ENCODE results near the gene COLEC12. TPM values are rescaled to one million over a fixed set of nuclear protein-coding genes. Genes with fewer than 3 reads are reported as not detected.

Gene COLEC12
- total and polyA plus RNA-seq, 8 donors: 32.9 to 124 (median 103) TPM

DNA sequence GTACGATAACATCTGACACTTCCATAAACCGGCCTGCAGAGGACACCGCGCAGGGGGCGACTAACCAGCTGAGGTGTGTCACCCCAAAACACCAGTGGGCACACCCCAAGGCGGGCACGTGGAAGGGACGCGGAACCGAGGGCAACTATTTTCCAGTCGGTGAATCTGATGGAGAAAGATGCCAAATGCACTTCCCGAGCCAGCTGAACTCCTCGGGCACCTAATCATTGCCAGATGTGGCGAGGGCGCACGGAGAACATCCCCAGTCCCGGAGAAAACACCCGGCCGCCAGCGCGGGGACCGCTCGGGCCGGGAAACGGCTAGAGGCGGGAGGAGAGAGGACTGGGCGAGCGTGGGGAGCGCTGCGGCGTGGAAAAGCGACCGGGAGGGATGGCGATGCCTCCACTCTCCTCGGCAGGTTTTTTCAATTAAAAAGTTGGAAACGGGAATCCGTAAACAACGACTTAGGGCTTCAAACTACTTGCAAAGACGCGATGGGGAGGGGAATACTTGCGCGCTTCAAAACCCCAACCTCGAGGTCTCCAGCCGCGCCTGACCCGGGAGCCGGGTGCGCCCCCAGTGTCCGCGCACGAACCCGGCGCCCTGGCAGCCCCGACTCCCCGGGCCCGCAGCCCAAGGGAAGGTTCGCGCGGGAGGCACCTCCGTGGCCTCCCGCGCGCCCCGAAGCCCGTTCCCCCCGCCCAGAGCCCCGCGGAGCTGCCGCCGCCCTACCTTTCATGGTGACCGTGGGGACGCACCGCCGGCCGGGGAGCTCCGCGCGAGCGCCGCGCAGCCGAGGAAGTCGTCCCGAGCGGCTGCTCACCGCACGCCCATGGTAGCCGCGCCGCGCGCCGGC lies 497 bp downstream of the COLEC12 start:
- ATAC-seq (peak; percentile 27), DNase-seq (no peak)
- TF ChIP-seq, protein P1, sequence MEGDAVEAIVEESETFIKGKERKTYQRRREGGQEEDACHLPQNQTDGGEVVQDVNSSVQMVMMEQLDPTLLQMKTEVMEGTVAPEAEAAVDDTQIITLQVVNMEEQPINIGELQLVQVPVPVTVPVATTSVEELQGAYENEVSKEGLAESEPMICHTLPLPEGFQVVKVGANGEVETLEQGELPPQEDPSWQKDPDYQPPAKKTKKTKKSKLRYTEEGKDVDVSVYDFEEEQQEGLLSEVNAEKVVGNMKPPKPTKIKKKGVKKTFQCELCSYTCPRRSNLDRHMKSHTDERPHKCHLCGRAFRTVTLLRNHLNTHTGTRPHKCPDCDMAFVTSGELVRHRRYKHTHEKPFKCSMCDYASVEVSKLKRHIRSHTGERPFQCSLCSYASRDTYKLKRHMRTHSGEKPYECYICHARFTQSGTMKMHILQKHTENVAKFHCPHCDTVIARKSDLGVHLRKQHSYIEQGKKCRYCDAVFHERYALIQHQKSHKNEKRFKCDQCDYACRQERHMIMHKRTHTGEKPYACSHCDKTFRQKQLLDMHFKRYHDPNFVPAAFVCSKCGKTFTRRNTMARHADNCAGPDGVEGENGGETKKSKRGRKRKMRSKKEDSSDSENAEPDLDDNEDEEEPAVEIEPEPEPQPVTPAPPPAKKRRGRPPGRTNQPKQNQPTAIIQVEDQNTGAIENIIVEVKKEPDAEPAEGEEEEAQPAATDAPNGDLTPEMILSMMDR (IDR thresholded peaks at IDR 0.05): peak in 1 of 2 donors; percentile 19
- H3K27me3 ChIP-seq: peaks cover 4 to 58% of the 10 kb centered on the region in 2 donors
- H3K4me1 ChIP-seq: peaks cover 2 to 21% of the 10 kb centered on the region in 2 donors
- H3K36me3 ChIP-seq: no peaks in the 10 kb centered on the region
- peak overlapping the region in 1 of 2 donors; percentile 19 for H3K27ac ChIP-seq
- H3K9me3 ChIP-seq: no peaks in the 10 kb centered on the region
- peak overlapping the region; percentile 46 to 48 for H3K4me3 ChIP-seq
- intact Hi-C loops (cut with DNase I): loop anchor here in 1 of 2 donors (10.0 kb wide), 1 partner anchor 95 kb away; the partner anchor contains the start of gene CLUL1

DNA sequence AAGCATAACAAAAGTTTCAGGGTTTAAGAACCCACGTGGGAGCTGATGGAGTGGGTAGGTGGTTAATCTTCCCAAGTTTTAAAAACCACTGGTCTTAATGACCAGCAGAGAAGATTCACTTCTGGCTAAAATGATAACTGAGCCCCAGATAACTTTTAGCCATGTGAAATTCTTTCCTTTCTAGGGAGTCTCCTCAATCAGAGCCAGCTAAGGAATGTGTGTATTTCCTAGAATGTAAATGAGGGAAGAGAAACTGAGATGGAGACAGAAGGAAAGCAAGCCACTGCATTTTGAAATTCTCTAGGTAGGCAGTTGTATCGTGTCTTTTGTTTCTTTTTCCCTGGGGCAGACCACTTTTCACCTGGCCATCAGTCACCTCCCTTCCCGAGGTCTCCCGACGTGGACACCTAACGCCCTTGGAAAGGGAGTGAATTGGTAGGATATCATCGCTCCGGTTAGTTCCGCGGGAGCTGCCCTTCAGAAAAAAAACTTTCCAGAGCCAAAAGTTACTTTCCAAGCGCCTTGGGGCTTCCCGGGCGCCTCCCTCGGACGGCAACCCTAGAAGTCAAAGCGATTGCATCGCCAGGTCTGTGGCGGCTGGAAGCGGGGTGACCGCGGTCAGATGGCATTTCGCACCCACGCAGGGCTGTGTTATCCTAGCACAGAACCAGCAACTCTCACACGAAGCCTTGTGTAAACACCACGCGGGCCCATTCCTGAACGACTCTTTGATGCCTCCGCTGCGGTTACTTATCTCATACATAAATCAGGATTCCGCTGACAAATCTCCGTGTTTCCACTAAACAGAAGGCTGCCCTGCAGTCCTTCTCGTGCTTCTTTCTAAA lies 1.3 kb downstream of the COLEC12 start:
- intact Hi-C loops (cut with DNase I): no loop called here
- Histone ChIP-seq H3K9me3 (no peaks in the 10 kb centered on the region), H3K4me3 (peak overlapping the region; percentile 46 to 48), H3K27me3 (peaks cover 4 to 58% of the 10 kb centered on the region in 2 donors), H3K27ac (peak overlapping the region in 1 of 2 donors; percentile 47), H3K36me3 (no peaks in the 10 kb centered on the region), H3K4me1 (peaks cover 2 to 29% of the 10 kb centered on the region in 2 donors)
- peak in 2 of 4 donors; percentile 42 to 50 for DNase-seq
- TF ChIP-seq, protein P1 (IDR thresholded peaks at IDR 0.05): no peak
- peak; percentile 29 for ATAC-seq

DNA sequence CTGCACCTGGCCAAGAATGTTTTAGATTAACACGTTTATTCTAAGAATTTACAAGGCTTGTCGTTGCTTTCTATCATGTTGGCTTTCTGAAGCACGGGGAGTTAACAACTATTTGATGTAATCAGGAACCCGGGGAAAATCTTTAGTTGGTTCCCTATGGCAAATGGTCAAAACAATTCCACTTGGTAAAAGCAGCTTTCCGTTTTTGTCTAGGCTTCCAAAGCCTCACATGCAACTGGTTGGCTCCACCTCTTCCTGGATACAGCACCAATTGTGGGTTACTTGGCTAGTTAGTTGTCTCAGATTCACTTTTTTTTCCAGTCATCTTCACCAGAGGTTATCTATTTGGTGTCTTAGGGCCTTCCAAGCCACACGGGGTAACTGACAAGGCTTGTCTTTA lies 2.8 kb downstream of the COLEC12 start:
- DNase-seq (no peak), ATAC-seq (no peak)
- TF ChIP-seq, protein P1 (IDR thresholded peaks at IDR 0.05): no peak
- intact Hi-C loops (cut with DNase I): no loop called here
- Histone ChIP-seq H3K27ac (no peak overlapping the region), H3K36me3 (no peaks in the 10 kb centered on the region), H3K4me1 (peaks cover 2 to 32% of the 10 kb centered on the region in 2 donors), H3K27me3 (peaks cover 4 to 53% of the 10 kb centered on the region in 2 donors), H3K9me3 (no peaks in the 10 kb centered on the region), H3K4me3 (no peak overlapping the region)

DNA sequence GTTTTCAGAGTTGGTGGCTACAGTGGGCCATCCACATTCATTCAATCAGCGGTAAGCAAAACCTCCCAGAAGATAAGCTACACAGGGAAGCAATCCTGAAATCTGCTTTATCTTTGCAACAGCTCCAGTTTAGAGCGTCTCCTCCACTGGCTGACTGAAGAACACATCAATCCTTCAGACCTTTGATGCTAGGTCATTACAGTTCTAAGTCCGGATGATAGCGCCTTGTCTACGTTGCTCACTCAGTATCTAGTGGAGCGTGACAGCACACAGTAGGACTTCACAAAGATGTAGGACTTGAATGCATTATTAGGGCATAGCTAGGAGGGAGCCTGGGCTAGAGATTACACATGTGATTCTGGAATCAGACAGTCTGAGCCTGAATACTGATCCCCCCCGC lies 5.0 kb downstream of the COLEC12 start:
- H3K36me3 ChIP-seq: no peaks in the 10 kb centered on the region
- TF ChIP-seq, protein P1 (IDR thresholded peaks at IDR 0.05): no peak
- H3K9me3 ChIP-seq: no peaks in the 10 kb centered on the region
- H3K4me1 ChIP-seq: peaks cover 2 to 31% of the 10 kb centered on the region in 2 donors
- intact Hi-C loops (cut with DNase I): no loop called here
- H3K27me3 ChIP-seq: peaks cover 4 to 31% of the 10 kb centered on the region in 2 donors
- ATAC-seq: no peak
- H3K4me3 ChIP-seq: no peak overlapping the region
- no peak overlapping the region for H3K27ac ChIP-seq
- DNase-seq: no peak
